Brain microvascular endothelial cell (primary cell): Measurements from ENCODE around the gene SDK2.
A peak's percentile ranks its signal among the peaks of the same experiment; 100 is the strongest.
"Not testable (repeated sequence)": the region's sequence is repeated elsewhere in the genome, so short reads cannot be mapped to it uniquely, and the experiment has no call there.

Experiments used
- DNase-seq: peaks from one replicate; pipeline ENCODE4 v3.0.0-alpha.2; 2020
- H3K27ac ChIP-seq: fragments of 250-450 bp; sonication (Bioruptor Pico); 2 replicates; pipeline ENCODE4 v1.5.1; 2020; ENCODE audit warnings: mild to moderate bottlenecking, moderate library complexity
- H3K27me3 ChIP-seq: fragments of 250-450 bp; sonication (Bioruptor Pico); replicated peaks from 2 replicates; pipeline ENCODE4 v1.5.1; 2020; ENCODE audit warnings: mild to moderate bottlenecking
- H3K36me3 ChIP-seq: fragments of 250-450 bp; sonication (Bioruptor Pico); replicated peaks from 2 replicates; pipeline ENCODE4 v1.5.1; 2020; ENCODE audit warnings: mild to moderate bottlenecking
- H3K4me3 ChIP-seq: 2 replicates; pipeline ENCODE4 v1.5.1; 2011; ENCODE audit warnings: low read depth, mild to moderate bottlenecking, control low read depth, low read length, moderate library complexity
- CTCF ChIP-seq: IDR thresholded peaks from 2 replicates; pipeline ENCODE4 v1.5.1; 2011; ENCODE audit warnings: low read depth, mild to moderate bottlenecking, moderate library complexity, low read length, control low read depth, inconsistent platforms; ENCODE audit errors: missing control alignments
- in situ Hi-C: cut with HindIII; loops from 2 replicates; pipeline ENCODE4 v1.10.0; 2017; ENCODE audit warnings: low sequenced_read_pairs, low pct_ligation_motif_present

Gene SDK2

DNA sequence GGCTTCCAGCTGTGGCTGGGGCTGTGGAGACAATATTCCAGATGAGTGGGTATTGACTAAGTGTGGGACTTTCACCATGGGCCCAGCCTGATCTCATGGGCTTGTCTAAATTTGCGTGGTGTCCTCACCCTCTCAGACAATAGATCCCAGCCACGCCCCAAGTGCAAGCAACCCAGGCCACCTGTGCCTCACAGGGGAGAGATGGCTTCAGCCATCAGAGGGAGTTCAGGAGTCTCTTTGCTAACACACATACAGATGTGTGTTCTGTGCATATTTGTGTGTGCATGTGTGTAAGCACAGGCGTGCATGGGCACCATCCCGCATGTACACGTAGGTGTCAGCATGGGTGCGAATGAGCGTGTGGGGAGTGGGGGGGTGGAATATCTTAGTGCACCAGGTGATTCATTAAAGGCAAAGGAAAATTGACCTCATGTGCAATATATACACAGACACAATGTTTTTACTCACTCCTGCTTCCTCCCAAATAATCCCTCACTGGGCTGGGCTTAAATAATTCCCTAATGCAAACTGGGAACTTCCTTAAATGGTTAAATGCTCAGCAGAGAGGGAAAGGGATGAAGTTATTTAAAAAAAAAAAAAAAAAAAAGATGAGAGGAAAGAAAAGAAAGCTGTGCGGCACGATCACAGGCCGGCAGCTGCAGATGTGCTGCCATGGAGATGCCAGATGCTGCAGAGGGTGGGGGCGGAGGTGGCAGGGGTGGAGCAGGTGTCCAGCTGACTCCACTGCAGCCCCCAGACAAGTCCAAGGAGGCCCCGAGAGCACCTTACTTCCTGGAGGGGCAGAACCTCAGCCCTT lies 308.4 kb downstream of the SDK2 start:
- no peak for TF ChIP-seq CTCF
- Histone ChIP-seq H3K36me3 (no peaks in the 10 kb centered on the region), H3K27me3 (no peaks in the 10 kb centered on the region), H3K27ac (no peak overlapping the region), H3K4me3 (no peak overlapping the region)
- in situ Hi-C loops, result no loop called here
- no peak for DNase-seq

DNA sequence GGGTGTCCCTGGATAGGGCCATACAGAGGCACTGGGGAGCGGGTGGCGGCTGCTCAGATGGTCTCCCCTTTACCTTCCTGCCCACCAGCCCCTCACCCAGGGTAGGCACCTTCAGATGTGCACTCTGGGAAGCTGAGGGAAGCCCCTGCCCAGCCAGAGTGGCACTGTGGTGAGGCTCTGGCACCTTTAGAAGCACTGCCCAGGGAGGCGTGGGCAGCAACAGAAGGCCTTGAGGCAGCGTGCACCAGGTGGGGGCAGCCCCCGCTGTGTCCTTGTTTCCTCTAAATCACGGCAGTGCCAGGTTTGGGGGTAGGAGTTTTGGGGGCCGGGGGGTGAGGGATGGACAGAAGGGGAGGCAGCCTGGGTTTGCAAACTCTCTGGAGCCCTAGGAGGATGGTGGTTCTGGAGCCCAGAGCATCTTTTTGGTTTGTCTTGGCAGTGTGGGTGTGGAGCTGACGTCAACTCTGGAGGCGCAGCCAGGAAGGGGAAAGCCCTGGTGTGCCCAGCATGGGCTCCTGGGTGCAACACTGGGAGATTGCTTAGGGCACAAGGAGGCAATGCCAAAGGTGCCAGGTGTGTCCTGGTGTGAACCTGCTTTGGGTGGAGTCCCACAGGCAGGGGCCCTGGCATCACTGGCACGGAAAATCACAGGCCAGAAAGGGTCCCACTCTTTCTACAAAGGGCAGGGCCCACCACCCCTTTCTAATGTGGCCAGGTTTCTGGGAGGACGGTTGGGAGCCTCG lies 309.3 kb downstream of the SDK2 start:
- TF ChIP-seq CTCF, result no peak

DNA sequence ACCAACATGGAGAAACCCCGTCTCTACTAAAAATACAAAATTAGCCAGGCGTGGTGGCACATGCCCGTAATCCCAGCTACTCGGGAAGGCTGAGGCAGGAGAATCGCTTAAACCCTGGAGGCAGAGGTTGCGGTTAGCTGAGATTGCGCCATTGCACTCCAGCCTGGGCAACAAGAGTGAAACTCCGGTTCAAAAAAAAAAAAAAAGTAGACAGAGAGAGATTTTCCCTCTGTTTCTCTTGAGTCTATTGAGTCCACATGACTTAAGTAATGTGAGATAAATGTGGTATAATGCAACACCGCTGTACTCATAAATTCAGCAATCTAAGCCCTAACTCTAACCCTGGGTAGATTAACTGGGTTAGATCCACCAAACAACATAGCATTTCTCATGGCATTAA lies 310.8 kb downstream of the SDK2 start:
- H3K36me3 ChIP-seq, H3K27ac ChIP-seq, in situ Hi-C loops, H3K27me3 ChIP-seq, DNase-seq, H3K4me3 ChIP-seq: not testable (repeated sequence)

More for the DNA sequence above, 309.3 kb downstream of the SDK2 start:
- H3K27me3 ChIP-seq, result no peaks in the 10 kb centered on the region
- H3K27ac ChIP-seq, result no peak overlapping the region
- in situ Hi-C loops, result no loop called here
- no peak for DNase-seq
- no peaks in the 10 kb centered on the region for H3K36me3 ChIP-seq
- no peak overlapping the region for H3K4me3 ChIP-seq

- H3K4me3 ChIP-seq, result no peak overlapping the region
- in situ Hi-C loops, result no loop called here
- no peaks in the 10 kb centered on the region for H3K36me3 ChIP-seq
- no peak for TF ChIP-seq CTCF
- H3K27me3 ChIP-seq, result no peaks in the 10 kb centered on the region
- DNase-seq, result no peak
- no peak overlapping the region for H3K27ac ChIP-seq
Observed at GRCh38 chr17:73331060-73331459, 313.2 kb downstream of the SDK2 start.

DNA sequence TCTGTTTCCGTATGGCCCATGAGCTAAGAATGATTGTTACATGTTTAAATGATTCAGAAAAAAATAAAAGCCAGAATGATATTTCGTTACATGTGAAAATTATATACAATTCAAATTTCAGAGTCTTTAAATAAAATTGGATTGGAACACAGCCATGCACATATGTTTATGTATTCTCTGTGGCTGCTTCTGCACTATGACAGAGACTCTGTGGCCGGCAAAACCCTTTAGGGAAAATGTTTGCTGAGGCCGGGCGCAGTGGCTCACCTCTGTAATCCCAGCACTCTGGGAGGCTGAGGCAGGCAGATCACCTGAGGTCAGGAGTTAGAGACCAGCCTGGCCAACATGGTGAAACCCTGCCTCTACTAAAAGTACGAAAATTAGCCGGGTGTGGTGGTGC lies 316.6 kb downstream of the SDK2 start:
- in situ Hi-C loops, result no loop called here
- H3K27ac ChIP-seq, result no peak overlapping the region
- no peaks in the 10 kb centered on the region for H3K36me3 ChIP-seq
- no peak for DNase-seq
- H3K4me3 ChIP-seq, result no peak overlapping the region
- no peak for TF ChIP-seq CTCF
- no peaks in the 10 kb centered on the region for H3K27me3 ChIP-seq

DNA sequence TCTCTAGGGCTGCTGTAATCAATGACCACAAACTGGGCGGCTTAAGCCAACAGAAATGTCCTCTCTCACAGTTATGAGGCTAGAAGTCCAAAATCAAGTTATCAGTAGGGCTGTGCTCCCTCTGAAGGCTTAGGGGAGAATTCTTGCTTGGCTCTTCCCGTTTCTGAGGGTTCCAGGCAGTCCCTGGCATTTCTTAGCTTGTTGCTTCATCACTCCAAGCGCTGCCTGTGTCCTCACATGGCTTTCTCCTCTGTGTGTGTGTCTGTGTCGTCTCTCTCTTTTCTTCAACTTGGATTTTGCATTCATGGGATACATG lies 318.8 kb downstream of the SDK2 start:
- TF ChIP-seq CTCF, result peak; percentile 26
- in situ Hi-C loops, result no loop called here
- no peak overlapping the region for H3K4me3 ChIP-seq
- DNase-seq, result peak; percentile 43
- H3K36me3 ChIP-seq, result no peaks in the 10 kb centered on the region
- no peaks in the 10 kb centered on the region for H3K27me3 ChIP-seq
- no peak overlapping the region for H3K27ac ChIP-seq
